ENCODE measurements around the gene GREB1.

GREB1 gene

GRCh38 chr2:11679486-11680181 lies 145.8 kb downstream of the GREB1 start:
- Histone ChIP-seq H3K27ac (ENCODE audit: low read depth, low read length) (no peak overlapping the region), H3K4me3 (ENCODE audit: low read depth, low read length) (no peak overlapping the region), H3K79me2 (ENCODE audit: control insufficient read depth, insufficient read depth, low read length, unreplicated experiment) (no peaks in the 10 kb centered on the region), H3K36me3 (ENCODE audit: insufficient read depth, low read length) (no peaks in the 10 kb centered on the region), H3K4me1 (ENCODE audit: control insufficient read depth, insufficient read depth, low read length, unreplicated experiment) (peaks cover 12% of the 10 kb centered on the region), H2AFZ (ENCODE audit: low read length, unreplicated experiment) (no peak overlapping the region), H3K27me3 (ENCODE audit: insufficient read depth, low read length) (peaks cover 58% of the 10 kb centered on the region)

DNA sequence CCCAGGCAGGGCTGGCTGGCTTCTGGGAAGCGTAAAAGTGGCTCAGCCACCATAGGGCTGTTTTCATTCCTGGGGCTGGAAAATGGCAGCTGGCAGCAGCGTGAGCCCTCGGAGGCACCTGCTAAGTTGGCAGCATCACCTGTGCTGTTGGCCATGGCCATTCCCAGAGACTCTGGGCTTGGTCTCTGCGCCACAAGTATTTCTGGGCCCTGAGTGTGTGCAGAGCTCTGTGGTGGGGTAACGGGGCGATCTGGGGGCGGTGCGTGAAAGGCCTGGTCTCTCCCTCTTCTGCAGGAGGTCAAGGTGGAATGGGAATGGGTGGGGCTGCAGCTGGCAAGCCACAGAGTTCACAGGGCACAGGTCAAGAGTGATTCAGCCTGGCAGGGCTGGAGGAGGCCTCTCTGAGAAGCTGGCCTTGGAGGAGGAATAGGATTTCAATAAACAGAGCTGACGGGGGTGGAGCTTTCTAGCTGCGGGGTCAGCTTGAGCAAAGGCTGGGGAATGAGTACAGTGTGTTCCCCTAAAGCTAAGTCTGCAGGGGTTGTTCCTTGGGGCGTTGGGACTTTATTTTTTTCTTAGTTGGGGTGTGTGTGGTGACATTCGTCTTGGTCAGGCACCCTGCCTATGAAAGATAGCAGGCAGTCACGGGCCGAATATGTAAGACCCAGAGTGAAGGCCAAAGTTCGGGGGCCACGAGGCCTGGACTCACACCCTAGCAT lies 146.5 kb downstream of the GREB1 start:
- Histone ChIP-seq H3K4me1 (ENCODE audit: control insufficient read depth, insufficient read depth, low read length, unreplicated experiment) (peaks cover 12% of the 10 kb centered on the region), H3K27ac (ENCODE audit: low read depth, low read length) (no peak overlapping the region), H3K36me3 (ENCODE audit: insufficient read depth, low read length) (no peaks in the 10 kb centered on the region), H3K27me3 (ENCODE audit: insufficient read depth, low read length) (peaks cover 51% of the 10 kb centered on the region), H3K79me2 (ENCODE audit: control insufficient read depth, insufficient read depth, low read length, unreplicated experiment) (no peaks in the 10 kb centered on the region), H3K4me3 (ENCODE audit: low read depth, low read length) (no peak overlapping the region), H2AFZ (ENCODE audit: low read length, unreplicated experiment) (no peak overlapping the region)

DNA sequence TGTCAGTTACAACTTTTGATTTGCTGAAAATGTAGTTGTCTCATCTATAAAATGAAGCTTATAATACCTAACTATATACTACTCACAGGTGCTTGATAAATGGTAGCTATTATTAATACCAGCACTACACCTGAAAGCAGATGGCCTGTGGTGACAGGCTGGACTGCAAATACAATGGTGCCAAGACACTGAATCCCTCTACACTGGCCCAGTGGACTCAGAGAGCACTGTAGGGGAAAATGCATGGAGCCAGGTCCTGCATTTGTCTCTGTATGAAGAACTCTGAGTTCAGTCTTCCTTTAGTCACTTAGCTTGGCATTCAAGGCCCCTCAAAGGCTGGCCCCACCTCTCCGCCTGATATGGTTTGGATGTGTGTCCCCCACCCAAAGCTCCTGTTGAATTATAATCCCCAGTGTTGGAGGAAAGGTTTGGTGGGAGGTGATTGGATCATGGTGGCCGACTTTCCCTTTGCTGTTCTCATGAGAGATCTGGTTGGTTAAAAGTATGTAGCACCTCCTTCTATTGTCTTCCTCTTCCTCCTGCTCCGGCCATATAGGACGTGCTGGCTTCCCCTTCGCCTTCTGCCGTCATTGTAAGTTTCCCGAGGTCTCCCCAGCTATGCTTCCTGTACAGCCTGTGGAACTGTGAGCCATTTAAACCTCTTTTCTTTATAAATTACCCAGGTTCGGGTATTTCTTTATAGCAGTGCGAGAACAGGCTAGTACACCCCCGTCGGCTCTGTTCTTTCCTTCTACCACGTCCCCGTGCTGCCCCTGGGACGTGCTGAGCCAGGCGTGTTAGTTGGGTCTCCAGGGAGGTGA lies 147.3 kb downstream of the GREB1 start:
- peaks cover 12% of the 10 kb centered on the region for H3K4me1 ChIP-seq (ENCODE audit: control insufficient read depth, insufficient read depth, low read length, unreplicated experiment)
- no peak overlapping the region for H2AFZ ChIP-seq (ENCODE audit: low read length, unreplicated experiment)
- no peak overlapping the region for H3K4me3 ChIP-seq (ENCODE audit: low read depth, low read length)
- H3K27me3 ChIP-seq (ENCODE audit: insufficient read depth, low read length) = peaks cover 46% of the 10 kb centered on the region
- H3K79me2 ChIP-seq (ENCODE audit: control insufficient read depth, insufficient read depth, low read length, unreplicated experiment) = no peaks in the 10 kb centered on the region
- H3K36me3 ChIP-seq (ENCODE audit: insufficient read depth, low read length) = no peaks in the 10 kb centered on the region
- no peak overlapping the region for H3K27ac ChIP-seq (ENCODE audit: low read depth, low read length)

- no peak overlapping the region for H2AFZ ChIP-seq (ENCODE audit: low read length, unreplicated experiment)
- H3K27ac ChIP-seq (ENCODE audit: low read depth, low read length) = no peak overlapping the region
- H3K4me3 ChIP-seq (ENCODE audit: low read depth, low read length) = no peak overlapping the region
- H3K36me3 ChIP-seq (ENCODE audit: insufficient read depth, low read length) = no peaks in the 10 kb centered on the region
- no peaks in the 10 kb centered on the region for H3K79me2 ChIP-seq (ENCODE audit: control insufficient read depth, insufficient read depth, low read length, unreplicated experiment)
- peaks cover 9% of the 10 kb centered on the region for H3K4me1 ChIP-seq (ENCODE audit: control insufficient read depth, insufficient read depth, low read length, unreplicated experiment)
- peaks cover 41% of the 10 kb centered on the region for H3K27me3 ChIP-seq (ENCODE audit: insufficient read depth, low read length)
Measured at GRCh38 chr2:11681722-11682589, 148.1 kb downstream of the GREB1 start.

DNA sequence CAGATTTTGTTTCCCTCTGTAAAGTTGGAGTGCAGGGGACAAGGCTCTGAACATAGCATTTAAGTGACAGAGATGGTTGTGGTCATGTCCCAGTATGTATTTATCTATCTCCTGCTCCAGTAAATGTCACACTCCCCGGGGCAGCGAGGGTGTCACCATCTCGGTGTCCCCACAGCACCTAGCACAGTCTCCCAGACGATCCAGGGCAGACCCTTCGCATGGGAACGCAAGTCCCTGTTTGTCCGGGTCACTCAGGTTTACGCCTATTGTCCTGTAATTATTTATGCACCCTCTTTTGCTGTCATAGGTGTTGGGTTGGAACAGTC lies 148.7 kb downstream of the GREB1 start:
- no peaks in the 10 kb centered on the region for H3K36me3 ChIP-seq (ENCODE audit: insufficient read depth, low read length)
- H3K4me3 ChIP-seq (ENCODE audit: low read depth, low read length) = no peak overlapping the region
- peaks cover 9% of the 10 kb centered on the region for H3K4me1 ChIP-seq (ENCODE audit: control insufficient read depth, insufficient read depth, low read length, unreplicated experiment)
- no peaks in the 10 kb centered on the region for H3K79me2 ChIP-seq (ENCODE audit: control insufficient read depth, insufficient read depth, low read length, unreplicated experiment)
- peaks cover 38% of the 10 kb centered on the region for H3K27me3 ChIP-seq (ENCODE audit: insufficient read depth, low read length)
- H3K27ac ChIP-seq (ENCODE audit: low read depth, low read length) = no peak overlapping the region
- H2AFZ ChIP-seq (ENCODE audit: low read length, unreplicated experiment) = no peak overlapping the region

GRCh38 chr2:11683476-11683875 lies 149.6 kb downstream of the GREB1 start:
- Histone ChIP-seq H3K79me2 (ENCODE audit: control insufficient read depth, insufficient read depth, low read length, unreplicated experiment) (no peaks in the 10 kb centered on the region), H3K4me1 (ENCODE audit: control insufficient read depth, insufficient read depth, low read length, unreplicated experiment) (peaks cover 14% of the 10 kb centered on the region), H2AFZ (ENCODE audit: low read length, unreplicated experiment) (no peak overlapping the region), H3K27ac (ENCODE audit: low read depth, low read length) (no peak overlapping the region), H3K4me3 (ENCODE audit: low read depth, low read length) (no peak overlapping the region), H3K27me3 (ENCODE audit: insufficient read depth, low read length) (peaks cover 29% of the 10 kb centered on the region), H3K36me3 (ENCODE audit: insufficient read depth, low read length) (no peaks in the 10 kb centered on the region)

DNA sequence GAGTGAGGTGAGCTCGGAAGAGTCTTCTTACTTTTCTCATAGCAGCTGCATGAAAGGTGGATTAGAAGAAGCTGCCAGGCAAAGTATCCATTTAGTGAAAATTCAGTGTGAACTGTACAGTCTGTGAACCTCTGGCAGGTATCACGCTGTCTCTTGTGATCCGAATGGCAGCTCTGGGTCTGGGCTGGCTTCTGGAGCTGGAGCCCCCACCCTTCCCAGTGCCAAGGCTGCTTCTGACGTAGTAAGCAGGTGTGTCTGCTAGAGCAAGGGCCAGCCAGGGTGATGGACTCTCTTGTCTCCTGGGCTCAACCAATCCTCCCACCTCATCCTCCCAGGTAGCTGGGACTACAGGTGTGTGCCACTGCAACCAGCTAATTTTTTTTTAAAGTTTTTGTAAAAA lies 150.1 kb downstream of the GREB1 start:
- H3K4me3 ChIP-seq (ENCODE audit: low read depth, low read length) = no peak overlapping the region

DNA sequence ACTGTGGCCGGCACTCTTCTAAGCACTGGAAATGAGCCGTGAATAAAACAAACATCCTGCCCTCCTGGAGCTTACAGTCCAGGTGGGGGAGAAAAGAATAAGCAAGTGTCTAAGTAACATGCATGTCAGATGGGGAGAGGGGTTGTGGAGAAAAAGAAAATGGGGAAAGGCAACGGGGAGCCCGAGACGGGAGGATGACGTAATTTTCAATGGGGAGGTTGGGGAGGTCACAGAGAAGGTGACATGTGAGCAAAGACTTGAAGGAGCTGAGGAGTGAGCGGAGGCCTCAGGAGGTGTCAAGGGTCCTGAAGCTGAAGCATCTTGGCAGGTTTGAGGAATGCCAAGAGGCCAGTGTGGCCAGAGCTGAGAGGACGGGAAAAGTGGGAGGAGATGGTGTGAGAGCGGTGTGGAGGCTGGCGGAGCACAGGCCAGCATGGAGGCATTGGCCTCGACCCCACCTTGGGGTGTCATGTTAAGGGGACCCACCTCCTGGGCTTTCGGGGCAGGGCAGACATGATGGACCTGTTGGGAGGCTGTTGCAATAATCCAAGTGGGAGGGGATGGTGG lies 151.1 kb downstream of the GREB1 start:
- Histone ChIP-seq H2AFZ (ENCODE audit: low read length, unreplicated experiment) (no peak overlapping the region), H3K79me2 (ENCODE audit: control insufficient read depth, insufficient read depth, low read length, unreplicated experiment) (no peaks in the 10 kb centered on the region), H3K4me3 (ENCODE audit: low read depth, low read length) (no peak overlapping the region), H3K27ac (ENCODE audit: low read depth, low read length) (no peak overlapping the region), H3K4me1 (ENCODE audit: control insufficient read depth, insufficient read depth, low read length, unreplicated experiment) (peaks cover 20% of the 10 kb centered on the region), H3K36me3 (ENCODE audit: insufficient read depth, low read length) (no peaks in the 10 kb centered on the region), H3K27me3 (ENCODE audit: insufficient read depth, low read length) (peaks cover 22% of the 10 kb centered on the region)

More for the DNA sequence above, 150.1 kb downstream of the GREB1 start:
- no peak overlapping the region for H2AFZ ChIP-seq (ENCODE audit: low read length, unreplicated experiment)
- no peaks in the 10 kb centered on the region for H3K79me2 ChIP-seq (ENCODE audit: control insufficient read depth, insufficient read depth, low read length, unreplicated experiment)
- H3K27ac ChIP-seq (ENCODE audit: low read depth, low read length) = no peak overlapping the region
- peaks cover 24% of the 10 kb centered on the region for H3K27me3 ChIP-seq (ENCODE audit: insufficient read depth, low read length)
- H3K4me1 ChIP-seq (ENCODE audit: control insufficient read depth, insufficient read depth, low read length, unreplicated experiment) = peaks cover 18% of the 10 kb centered on the region
- H3K36me3 ChIP-seq (ENCODE audit: insufficient read depth, low read length) = no peaks in the 10 kb centered on the region

DNA sequence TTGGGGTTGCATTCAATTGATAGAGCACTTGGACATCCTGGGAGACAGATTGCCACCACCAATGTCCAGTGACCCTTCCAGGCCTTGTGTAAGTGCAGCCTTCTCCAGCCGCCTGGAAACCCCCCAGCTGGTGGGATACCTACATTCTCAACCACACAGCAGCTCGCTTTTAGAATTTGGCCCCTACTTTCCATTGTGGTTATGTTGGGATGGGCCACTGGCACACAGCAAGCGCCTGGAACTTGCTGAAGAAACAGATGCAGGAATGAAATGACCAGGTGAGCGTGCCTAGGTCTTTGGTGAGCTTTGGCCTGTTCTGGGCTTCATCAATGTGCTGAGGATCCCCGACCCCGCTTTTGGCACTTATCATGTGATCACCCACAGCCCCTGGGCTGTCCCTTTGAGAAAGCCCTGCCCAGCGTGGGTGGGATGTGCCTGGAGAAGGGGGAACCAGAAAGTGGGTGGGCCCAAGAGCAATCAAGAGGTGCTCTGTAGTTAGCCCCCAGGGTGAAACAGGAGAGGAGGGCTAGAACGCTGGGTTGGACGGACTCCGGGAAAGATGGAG lies 152.1 kb downstream of the GREB1 start:
- no peaks in the 10 kb centered on the region for H3K79me2 ChIP-seq (ENCODE audit: control insufficient read depth, insufficient read depth, low read length, unreplicated experiment)
- no peak overlapping the region for H3K4me3 ChIP-seq (ENCODE audit: low read depth, low read length)
- peaks cover 22% of the 10 kb centered on the region for H3K27me3 ChIP-seq (ENCODE audit: insufficient read depth, low read length)
- H3K27ac ChIP-seq (ENCODE audit: low read depth, low read length) = no peak overlapping the region
- no peak overlapping the region for H2AFZ ChIP-seq (ENCODE audit: low read length, unreplicated experiment)
- no peaks in the 10 kb centered on the region for H3K36me3 ChIP-seq (ENCODE audit: insufficient read depth, low read length)
- H3K4me1 ChIP-seq (ENCODE audit: control insufficient read depth, insufficient read depth, low read length, unreplicated experiment) = peaks cover 11% of the 10 kb centered on the region

Measured in ACC112 (cell line).